ENCODE data around the gene INO80E.

INO80E gene

GRCh38 chr16:29984764-29985147, 11.3 kb upstream of the INO80E start:
- TF ChIP-seq, protein P1, sequence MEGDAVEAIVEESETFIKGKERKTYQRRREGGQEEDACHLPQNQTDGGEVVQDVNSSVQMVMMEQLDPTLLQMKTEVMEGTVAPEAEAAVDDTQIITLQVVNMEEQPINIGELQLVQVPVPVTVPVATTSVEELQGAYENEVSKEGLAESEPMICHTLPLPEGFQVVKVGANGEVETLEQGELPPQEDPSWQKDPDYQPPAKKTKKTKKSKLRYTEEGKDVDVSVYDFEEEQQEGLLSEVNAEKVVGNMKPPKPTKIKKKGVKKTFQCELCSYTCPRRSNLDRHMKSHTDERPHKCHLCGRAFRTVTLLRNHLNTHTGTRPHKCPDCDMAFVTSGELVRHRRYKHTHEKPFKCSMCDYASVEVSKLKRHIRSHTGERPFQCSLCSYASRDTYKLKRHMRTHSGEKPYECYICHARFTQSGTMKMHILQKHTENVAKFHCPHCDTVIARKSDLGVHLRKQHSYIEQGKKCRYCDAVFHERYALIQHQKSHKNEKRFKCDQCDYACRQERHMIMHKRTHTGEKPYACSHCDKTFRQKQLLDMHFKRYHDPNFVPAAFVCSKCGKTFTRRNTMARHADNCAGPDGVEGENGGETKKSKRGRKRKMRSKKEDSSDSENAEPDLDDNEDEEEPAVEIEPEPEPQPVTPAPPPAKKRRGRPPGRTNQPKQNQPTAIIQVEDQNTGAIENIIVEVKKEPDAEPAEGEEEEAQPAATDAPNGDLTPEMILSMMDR (IDR thresholded peaks at IDR 0.05; ENCODE audit: insufficient read depth, low read depth, low read length, missing control alignments), result no peak
- DNase-seq (ENCODE audit: low read depth), result no peak
- H3K4me3 ChIP-seq (ENCODE audit: low read depth, low read length), result no peak overlapping the region

- DNase-seq (ENCODE audit: low read depth), result no peak
- TF ChIP-seq, protein P1 (IDR thresholded peaks at IDR 0.05; ENCODE audit: insufficient read depth, low read depth, low read length, missing control alignments), result no peak
- no peak overlapping the region for H3K4me3 ChIP-seq (ENCODE audit: low read depth, low read length)
Observed at GRCh38 chr16:29985271-29985811, 10.7 kb upstream of the INO80E start.

DNA sequence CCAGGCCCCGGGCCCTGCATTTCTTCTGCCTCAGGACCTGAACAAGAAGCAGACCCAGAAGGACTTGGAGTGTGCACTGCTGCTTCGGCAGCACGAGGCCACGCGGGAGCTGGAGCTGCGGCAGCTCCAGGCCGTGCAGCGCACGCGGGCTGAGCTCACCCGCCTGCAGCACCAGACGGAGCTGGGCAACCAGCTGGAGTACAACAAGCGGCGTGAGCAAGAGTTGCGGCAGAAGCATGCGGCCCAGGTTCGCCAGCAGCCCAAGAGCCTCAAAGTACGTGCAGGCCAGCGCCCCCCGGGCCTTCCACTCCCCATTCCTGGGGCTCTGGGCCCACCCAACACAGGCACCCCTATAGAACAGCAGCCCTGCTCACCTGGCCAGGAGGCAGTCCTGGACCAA, 9.8 kb upstream of the INO80E start:
- TF ChIP-seq, protein P1 (IDR thresholded peaks at IDR 0.05; ENCODE audit: insufficient read depth, low read depth, low read length, missing control alignments), result no peak
- no peak overlapping the region for H3K4me3 ChIP-seq (ENCODE audit: low read depth, low read length)
- DNase-seq (ENCODE audit: low read depth), result no peak

DNA sequence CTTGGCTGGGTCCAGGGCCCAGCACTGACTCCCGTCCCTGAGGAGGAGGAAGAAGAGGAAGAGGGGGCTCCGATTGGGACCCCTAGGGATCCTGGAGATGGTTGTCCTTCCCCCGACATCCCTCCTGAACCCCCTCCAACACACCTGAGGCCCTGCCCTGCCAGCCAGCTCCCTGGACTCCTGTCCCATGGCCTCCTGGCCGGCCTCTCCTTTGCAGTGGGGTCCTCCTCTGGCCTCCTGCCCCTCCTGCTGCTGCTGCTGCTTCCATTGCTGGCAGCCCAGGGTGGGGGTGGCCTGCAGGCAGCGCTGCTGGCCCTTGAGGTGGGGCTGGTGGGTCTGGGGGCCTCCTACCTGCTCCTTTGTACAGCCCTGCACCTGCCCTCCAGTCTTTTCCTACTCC, 9.1 kb upstream of the INO80E start:
- TF ChIP-seq, protein P1 (IDR thresholded peaks at IDR 0.05; ENCODE audit: insufficient read depth, low read depth, low read length, missing control alignments), result no peak
- DNase-seq (ENCODE audit: low read depth), result no peak
- no peak overlapping the region for H3K4me3 ChIP-seq (ENCODE audit: low read depth, low read length)

DNA sequence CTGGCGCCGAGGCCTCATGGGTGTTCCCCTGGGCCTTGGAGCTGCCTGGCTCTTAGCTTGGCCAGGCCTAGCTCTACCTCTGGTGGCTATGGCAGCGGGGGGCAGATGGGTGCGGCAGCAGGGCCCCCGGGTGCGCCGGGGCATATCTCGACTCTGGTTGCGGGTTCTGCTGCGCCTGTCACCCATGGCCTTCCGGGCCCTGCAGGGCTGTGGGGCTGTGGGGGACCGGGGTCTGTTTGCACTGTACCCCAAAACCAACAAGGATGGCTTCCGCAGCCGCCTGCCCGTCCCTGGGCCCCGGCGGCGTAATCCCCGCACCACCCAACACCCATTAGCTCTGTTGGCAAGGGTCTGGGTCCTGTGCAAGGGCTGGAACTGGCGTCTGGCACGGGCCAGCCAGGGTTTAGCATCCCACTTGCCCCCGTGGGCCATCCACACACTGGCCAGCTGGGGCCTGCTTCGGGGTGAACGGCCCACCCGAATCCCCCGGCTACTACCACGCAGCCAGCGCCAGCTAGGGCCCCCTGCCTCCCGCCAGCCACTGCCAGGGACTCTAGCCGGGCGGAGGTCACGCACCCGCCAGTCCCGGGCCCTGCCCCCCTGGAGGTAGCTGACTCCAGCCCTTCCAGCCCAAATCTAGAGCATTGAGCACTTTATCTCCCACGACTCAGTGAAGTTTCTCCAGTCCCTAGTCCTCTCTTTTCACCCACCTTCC, 8.5 kb upstream of the INO80E start:
- no peak for DNase-seq (ENCODE audit: low read depth)
- no peak overlapping the region for H3K4me3 ChIP-seq (ENCODE audit: low read depth, low read length)
- TF ChIP-seq, protein P1 (IDR thresholded peaks at IDR 0.05; ENCODE audit: insufficient read depth, low read depth, low read length, missing control alignments), result no peak

DNA sequence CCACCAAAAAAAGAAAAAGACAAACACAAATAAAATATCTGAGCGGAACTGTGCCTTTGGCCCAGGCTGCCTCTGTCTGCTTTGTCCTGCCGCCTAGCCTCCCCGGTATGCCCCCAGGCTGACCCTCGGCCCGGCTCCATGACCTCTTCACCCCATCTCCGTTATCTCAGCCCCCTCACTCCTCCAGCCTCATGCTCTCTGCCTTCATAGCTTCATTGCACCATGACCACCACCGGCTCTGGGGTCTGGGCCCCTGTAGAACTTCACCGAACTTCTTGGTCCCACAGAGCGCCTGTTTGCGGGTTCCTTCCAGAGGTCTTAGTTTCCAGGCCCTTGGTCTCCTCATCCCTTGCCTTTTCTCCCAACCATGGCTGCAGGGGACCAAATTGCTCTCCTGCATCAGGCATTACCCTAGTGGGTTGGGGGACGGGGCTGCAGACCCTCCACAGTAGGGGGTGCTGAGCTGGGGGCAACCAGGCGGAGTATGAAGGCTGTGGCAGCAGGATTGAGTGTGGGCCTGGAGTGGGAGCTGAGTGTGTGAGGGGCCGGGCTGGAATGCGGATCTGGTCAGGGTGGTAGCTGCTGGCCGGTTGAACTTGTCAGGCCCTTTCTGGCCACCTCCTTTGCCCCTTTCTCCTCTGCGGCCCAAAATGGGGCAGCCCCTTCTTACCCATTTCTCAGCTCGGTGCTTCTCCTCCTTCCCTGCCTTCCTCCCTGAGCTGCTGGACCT, 7.5 kb upstream of the INO80E start:
- TF ChIP-seq, protein P1 (IDR thresholded peaks at IDR 0.05; ENCODE audit: insufficient read depth, low read depth, low read length, missing control alignments), result no peak
- no peak for DNase-seq (ENCODE audit: low read depth)
- no peak overlapping the region for H3K4me3 ChIP-seq (ENCODE audit: low read depth, low read length)

Data from GM12865 (cell line).